Mucosa of descending colon (tissue), 3 donors: Measurements from ENCODE around the gene CSNK1A1. TPM values are rescaled to one million over a fixed set of nuclear protein-coding genes. Genes with fewer than 3 reads are reported as not detected.
"Not testable (repeated sequence)": the region's sequence is repeated elsewhere in the genome, so short reads cannot be mapped to it uniquely, and the experiment has no call there.

ENCODE experiments used
- ATAC-seq: fragments of 200-7000 bp; cut with Tn5 transposase; one replicate; pipeline ENCODE4 v1.9.1; 2020; ENCODE audit warnings: mild to moderate bottlenecking, moderate library complexity
- DNase-seq, 3 donors: peaks; one replicate each; pipeline ENCODE4 v3.0.0-alpha.2; 2020
- H3K36me3 ChIP-seq: fragments of 200-600 bp; one replicate; pipeline ENCODE4 v1.8.0; 2021; ENCODE audit warnings: low read depth, mild to moderate bottlenecking
- H3K4me1 ChIP-seq: fragments of 200-600 bp; one replicate; pipeline ENCODE4 v1.8.0; 2021; ENCODE audit warnings: low read depth, mild to moderate bottlenecking
- H3K4me3 ChIP-seq: fragments of 200-600 bp; one replicate; pipeline ENCODE4 v1.8.0; 2021; ENCODE audit warnings: mild to moderate bottlenecking
- H3K9me3 ChIP-seq: fragments of 200-600 bp; one replicate; pipeline ENCODE4 v1.8.0; 2021; ENCODE audit warnings: mild to moderate bottlenecking
- CTCF ChIP-seq: fragments of 200-600 bp; IDR thresholded peaks from one replicate; pipeline ENCODE4 v1.8.0; 2022; ENCODE audit warnings: antibody characterized with exemption, mild to moderate bottlenecking
- intact Hi-C, 2 donors: fragments of 100-400 bp; cut with DNase I in 1 of 2; cut with micrococcal nuclease in 1 of 2; formaldehyde crosslinking; loops; one replicate each; pipeline versions ENCODE4 v1.11.0 to v1.11.1; 2022; cut with DNase I, micrococcal nuclease
- total RNA-seq, 3 donors: library from RNA; stranded (reverse); fragmentation: NEBNext Ultra II Directional in 2 of 3; extraction: Animal tissue kit (Norgen Biotek cat#: 25700) in 2 of 3; gene quantifications; one replicate each; pipeline versions ENCODE4 v1.2.1 to v1.2.4, GENCODE V29; 2021 to 2023
- donor health status: DM: no; HTN: no; CAD: no; lungs with moderate emphysema.
- donor health status: DM: no; HTN: no; CAD: no.
- donor health status: DM: no; HTN: yes; CAD: no.

CSNK1A1 gene
- total RNA-seq, 3 donors from 2014 or later: 200 to 233 (median 224) TPM

DNA sequence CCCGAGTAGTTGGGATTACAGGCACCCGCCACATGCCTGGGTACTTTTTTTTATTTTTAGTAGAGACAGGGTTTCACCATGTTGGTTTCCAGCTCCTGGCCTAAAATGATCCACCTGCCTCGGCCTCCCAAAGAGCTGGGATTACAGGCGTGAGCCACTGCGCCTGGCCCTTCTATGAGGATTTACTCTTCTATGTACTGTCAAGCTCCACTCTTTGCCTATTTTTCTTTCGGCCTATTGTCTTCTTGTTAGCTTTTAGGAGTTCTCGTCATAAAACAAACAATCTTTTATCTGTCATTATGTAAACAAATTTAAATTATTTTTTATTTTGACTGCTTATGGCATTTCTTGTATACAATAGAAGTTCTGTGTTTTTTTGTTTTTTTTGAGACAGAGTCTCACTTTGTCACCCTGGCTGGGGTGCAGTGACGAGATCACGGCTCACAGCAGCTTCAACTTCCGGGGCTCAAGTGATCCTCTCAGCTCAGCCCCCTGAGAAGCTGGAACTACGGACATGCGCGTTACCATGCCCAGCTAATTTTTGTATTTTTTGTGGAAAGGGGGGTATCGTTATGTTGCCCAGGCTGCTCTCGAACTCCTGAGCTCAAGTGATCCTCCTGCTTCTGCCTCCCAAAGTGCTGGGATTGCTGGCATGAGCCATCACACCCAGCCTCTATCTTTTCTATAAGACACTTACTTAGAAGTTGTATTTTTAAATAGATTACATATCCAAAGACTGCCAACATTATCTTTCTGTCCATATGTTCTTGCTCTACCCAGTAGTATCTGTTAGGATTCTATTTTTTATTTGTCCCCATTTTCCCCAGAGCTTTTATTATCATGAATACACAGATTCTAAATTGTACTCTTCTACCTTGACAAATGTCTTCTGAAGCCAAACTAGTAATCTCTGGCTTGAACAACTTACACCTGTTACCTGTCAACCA lies 29.2 kb downstream of the CSNK1A1 start:
- no peak for ATAC-seq

GRCh38 chr5:149519601-149520000 lies 31.6 kb downstream of the CSNK1A1 start:
- no peak for TF ChIP-seq CTCF
- intact Hi-C loops: no loop called here
- H3K4me1 ChIP-seq: peaks cover 7% of the 10 kb centered on the region
- H3K4me3 ChIP-seq: no peak overlapping the region
- H3K9me3 ChIP-seq: no peaks in the 10 kb centered on the region
- no peak for ATAC-seq
- H3K36me3 ChIP-seq: no peaks in the 10 kb centered on the region
- no peak for DNase-seq

More for the DNA sequence above, 29.2 kb downstream of the CSNK1A1 start:
- peaks cover 18% of the 10 kb centered on the region for H3K4me1 ChIP-seq
- H3K9me3 ChIP-seq: no peaks in the 10 kb centered on the region
- no peak for DNase-seq
- H3K36me3 ChIP-seq: no peaks in the 10 kb centered on the region
- intact Hi-C loops: no loop called here
- H3K4me3 ChIP-seq: no peak overlapping the region
- no peak for TF ChIP-seq CTCF

- H3K9me3 ChIP-seq: no peaks in the 10 kb centered on the region
- peaks cover 7% of the 10 kb centered on the region for H3K4me1 ChIP-seq
- ATAC-seq (no peak), DNase-seq (no peak)
- H3K36me3 ChIP-seq: no peaks in the 10 kb centered on the region
- no peak for TF ChIP-seq CTCF
- intact Hi-C loops: no loop called here
- H3K4me3 ChIP-seq: no peak overlapping the region
These were observed 32.6 kb downstream of the CSNK1A1 start for GRCh38 chr5:149518620-149519019.

- ATAC-seq: no peak
- no peak for TF ChIP-seq CTCF
These were observed 33.6 kb downstream of the CSNK1A1 start for GRCh38 chr5:149517461-149518122.

GRCh38 chr5:149514512-149514911 lies 36.7 kb downstream of the CSNK1A1 start:
- Histone ChIP-seq H3K4me3 (no peak overlapping the region), H3K9me3 (no peaks in the 10 kb centered on the region), H3K4me1 (peaks cover under 1% of the 10 kb centered on the region), H3K36me3 (peaks cover 3% of the 10 kb centered on the region)
- intact Hi-C loops: no loop called here
- no peak for TF ChIP-seq CTCF
- DNase-seq: no peak
- ATAC-seq: no peak

More at GRCh38 chr5:149517461-149518122, 33.6 kb downstream of the CSNK1A1 start:
- no peak overlapping the region for H3K4me3 ChIP-seq
- H3K4me1 ChIP-seq: peaks cover 7% of the 10 kb centered on the region
- intact Hi-C loops: no loop called here
- no peaks in the 10 kb centered on the region for H3K36me3 ChIP-seq
- no peak for DNase-seq
- no peaks in the 10 kb centered on the region for H3K9me3 ChIP-seq

DNA sequence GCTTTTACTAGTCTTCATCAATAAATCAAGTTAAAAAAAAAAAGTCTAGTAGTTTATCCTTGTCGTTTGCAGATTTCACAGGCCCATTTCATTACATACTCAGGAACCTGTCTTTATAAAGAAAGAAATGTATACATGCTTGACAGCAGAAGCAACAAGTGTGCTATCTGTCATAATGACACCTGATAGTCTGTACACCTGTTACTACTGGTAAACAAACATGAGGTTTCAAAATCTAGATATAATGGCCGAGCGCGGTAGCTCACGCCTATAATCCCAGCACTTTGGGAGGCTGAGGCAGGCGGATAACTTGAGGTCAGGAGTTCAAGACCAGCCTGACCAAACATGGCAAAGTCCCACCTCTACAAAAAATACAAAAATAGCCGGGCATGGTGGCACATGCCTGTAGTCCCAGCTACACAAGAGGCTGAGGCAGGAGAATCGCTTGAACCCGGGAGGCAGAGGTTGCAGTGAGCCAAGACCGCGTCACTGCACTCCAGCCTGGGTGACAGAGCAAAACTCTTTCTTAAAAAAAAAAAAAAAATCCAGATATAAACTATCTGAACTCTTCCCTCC lies 37.8 kb downstream of the CSNK1A1 start:
- H3K4me1 ChIP-seq, H3K4me3 ChIP-seq, intact Hi-C loops, ATAC-seq, H3K9me3 ChIP-seq, DNase-seq, H3K36me3 ChIP-seq: not testable (repeated sequence)
